Naive B cell (primary cell): ENCODE data around the gene FUT7. TPM values are rescaled to one million over a fixed set of nuclear protein-coding genes. Genes with fewer than 3 reads are reported as not detected.
"Not testable (repeated sequence)": the region's sequence is repeated elsewhere in the genome, so short reads cannot be mapped to it uniquely, and the experiment has no call there.

ENCODE experiments used
- ATAC-seq, 2 donors: fragments of 150-1000 bp; cut with Tn5 transposase; 2 replicates each; pipeline ENCODE4 v1.10.0; 2021; ENCODE audit warnings: low read depth in 2 of 2, mild to moderate bottlenecking in 2 of 2, moderate library complexity in 2 of 2
- DNase-seq: peaks from one replicate; pipeline ENCODE4 v3.0.0; 2022
- H3K27ac Mint-ChIP-seq, 6 donors: one replicate each; pipeline ENCODE4 v1.8.0; 2020 to 2022; ENCODE audit warnings: mild to moderate bottlenecking in 6 of 6, mixed read lengths in 6 of 6, moderate library complexity in 5 of 6, inconsistent platforms in 2 of 6
- H3K27me3 Mint-ChIP-seq, 3 donors: one replicate each; pipeline ENCODE4 v1.8.0; 2021 to 2022; ENCODE audit warnings: mixed read lengths in 3 of 3, mild to moderate bottlenecking in 1 of 3
- H3K36me3 Mint-ChIP-seq, 2 donors: one replicate each; pipeline ENCODE4 v1.8.0; 2020 to 2022; ENCODE audit warnings: mixed read lengths in 2 of 2, inconsistent platforms in 1 of 2, mild to moderate bottlenecking in 1 of 2
- H3K4me1 Mint-ChIP-seq, 3 donors: one replicate each; pipeline ENCODE4 v1.8.0; 2020 to 2022; ENCODE audit warnings: mixed read lengths in 3 of 3, inconsistent platforms in 1 of 3, mild to moderate bottlenecking in 1 of 3, moderate library complexity in 1 of 3
- H3K4me3 Mint-ChIP-seq, 8 donors: one replicate each; pipeline ENCODE4 v1.8.0; 2020 to 2022; ENCODE audit warnings: mild to moderate bottlenecking in 8 of 8, mixed read lengths in 8 of 8, moderate library complexity in 8 of 8, inconsistent platforms in 2 of 8
- H3K9me3 Mint-ChIP-seq, 7 donors: one replicate each; pipeline ENCODE4 v1.8.0; 2020 to 2022; ENCODE audit warnings: mixed read lengths in 7 of 7, mild to moderate bottlenecking in 5 of 7, inconsistent platforms in 2 of 7, moderate library complexity in 1 of 7
- polyA plus RNA-seq, 6 donors: library from polyadenylated mRNA; unstranded; fragments of 300-500 nt; fragmentation: Illumina TruSeq; gene quantifications; one replicate each; pipeline ENCODE4 v1.2.3, GENCODE V29; 2021; ENCODE audit warnings: low read depth in 6 of 6

The FUT7 gene
- polyA plus RNA-seq, 6 donors from 2014 or later = 0.93 to 7.4 (median 2.9) TPM

DNA sequence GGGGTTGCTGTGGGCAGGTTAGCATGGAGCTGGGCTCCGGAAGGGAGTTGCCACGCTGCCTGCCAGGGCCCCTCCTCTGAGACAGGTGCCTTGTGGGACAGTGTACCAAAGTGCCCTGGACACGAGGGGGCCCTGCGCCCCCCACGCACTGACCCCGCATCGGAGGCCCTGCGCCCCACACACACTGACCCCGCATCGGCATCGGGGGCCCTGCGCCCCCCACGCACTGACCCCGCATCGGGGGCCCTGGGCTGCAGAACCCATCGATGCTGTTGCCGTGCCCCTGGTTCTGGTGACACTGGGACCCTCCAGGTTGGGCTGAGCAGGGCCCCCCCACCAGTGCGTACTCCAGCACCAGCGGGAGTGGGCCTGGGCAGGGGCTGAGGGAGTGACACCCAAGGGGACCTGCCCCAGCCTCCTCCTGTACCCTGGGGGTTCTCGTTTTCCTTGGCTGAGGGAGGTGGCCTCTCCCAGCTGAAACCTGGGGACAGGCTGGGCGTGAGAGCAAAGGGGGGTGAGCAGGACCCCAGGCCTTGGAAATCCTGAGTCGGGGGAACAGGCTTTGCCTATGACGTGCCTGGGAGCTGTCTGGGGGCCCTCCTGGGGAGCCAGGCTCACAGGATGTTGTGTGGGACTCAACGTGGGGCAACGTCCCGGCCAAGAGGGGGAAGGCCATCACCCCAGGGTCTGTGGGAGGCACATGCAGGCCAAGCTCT, 31.6 kb upstream of the FUT7 start:
- Mint-ChIP-seq H3K36me3 (no peaks in the 10 kb centered on the region), H3K4me1 (peaks cover 5 to 12% (median 10%) of the 10 kb centered on the region in 3 donors), H3K27ac (no peak overlapping the region), H3K27me3 (peaks cover 0 to 11% (median 0%) of the 10 kb centered on the region in 3 donors), H3K4me3 (no peak overlapping the region), H3K9me3 (no peaks in the 10 kb centered on the region)
- ATAC-seq (no peak), DNase-seq (no peak)

DNA sequence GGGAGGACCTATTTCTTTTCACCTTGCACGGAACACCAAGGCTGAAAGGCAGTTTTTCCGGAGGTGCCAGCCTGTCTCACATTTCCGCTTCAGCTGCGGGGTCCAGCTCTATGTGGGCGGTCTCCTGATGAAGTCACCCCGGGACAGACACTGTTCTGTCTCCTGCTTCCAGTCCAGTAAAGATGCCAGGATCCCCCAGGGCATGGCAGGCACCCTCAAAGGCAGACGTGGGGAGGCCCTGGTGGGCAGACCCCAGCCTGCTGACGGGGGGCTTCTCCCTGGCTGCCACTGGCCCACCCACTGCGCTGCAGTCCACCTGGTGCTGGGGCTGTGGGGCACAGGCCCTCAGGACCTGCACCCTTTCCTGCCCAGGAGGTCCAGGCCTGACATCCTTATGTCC, 30.9 kb upstream of the FUT7 start:
- H3K9me3 Mint-ChIP-seq, DNase-seq, H3K36me3 Mint-ChIP-seq, H3K4me1 Mint-ChIP-seq, H3K27me3 Mint-ChIP-seq, H3K4me3 Mint-ChIP-seq, ATAC-seq: not testable (repeated sequence)
- peak overlapping the region in 1 of 6 donors; percentile 50 for H3K27ac Mint-ChIP-seq

DNA sequence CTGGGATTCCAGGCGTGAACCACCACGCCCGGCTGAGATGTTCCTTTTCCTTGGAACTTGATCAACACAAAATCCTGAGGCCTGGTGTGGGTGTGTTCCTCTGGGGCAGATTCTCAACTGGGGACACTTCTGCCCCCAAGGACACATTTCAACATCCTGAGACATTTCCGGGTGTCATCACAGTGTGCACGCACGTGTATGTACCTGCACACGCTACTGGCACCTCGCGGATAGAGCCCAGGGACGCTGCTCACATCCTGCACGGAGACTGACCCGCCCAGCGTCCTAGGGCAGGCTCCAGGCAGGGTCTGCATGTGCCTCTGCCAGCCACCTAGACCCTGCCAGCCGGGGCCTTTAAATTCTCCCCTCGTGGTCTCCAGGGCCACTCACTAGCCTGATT, 30.5 kb upstream of the FUT7 start:
- Mint-ChIP-seq H3K4me1 (peaks cover 0 to 5% (median 4%) of the 10 kb centered on the region in 3 donors), H3K4me3 (no peak overlapping the region), H3K27me3 (peaks cover 0 to 6% (median 0%) of the 10 kb centered on the region in 3 donors), H3K36me3 (no peaks in the 10 kb centered on the region), H3K27ac (peak overlapping the region in 1 of 6 donors; percentile 50), H3K9me3 (no peaks in the 10 kb centered on the region)
- no peak for ATAC-seq
- DNase-seq = no peak

DNA sequence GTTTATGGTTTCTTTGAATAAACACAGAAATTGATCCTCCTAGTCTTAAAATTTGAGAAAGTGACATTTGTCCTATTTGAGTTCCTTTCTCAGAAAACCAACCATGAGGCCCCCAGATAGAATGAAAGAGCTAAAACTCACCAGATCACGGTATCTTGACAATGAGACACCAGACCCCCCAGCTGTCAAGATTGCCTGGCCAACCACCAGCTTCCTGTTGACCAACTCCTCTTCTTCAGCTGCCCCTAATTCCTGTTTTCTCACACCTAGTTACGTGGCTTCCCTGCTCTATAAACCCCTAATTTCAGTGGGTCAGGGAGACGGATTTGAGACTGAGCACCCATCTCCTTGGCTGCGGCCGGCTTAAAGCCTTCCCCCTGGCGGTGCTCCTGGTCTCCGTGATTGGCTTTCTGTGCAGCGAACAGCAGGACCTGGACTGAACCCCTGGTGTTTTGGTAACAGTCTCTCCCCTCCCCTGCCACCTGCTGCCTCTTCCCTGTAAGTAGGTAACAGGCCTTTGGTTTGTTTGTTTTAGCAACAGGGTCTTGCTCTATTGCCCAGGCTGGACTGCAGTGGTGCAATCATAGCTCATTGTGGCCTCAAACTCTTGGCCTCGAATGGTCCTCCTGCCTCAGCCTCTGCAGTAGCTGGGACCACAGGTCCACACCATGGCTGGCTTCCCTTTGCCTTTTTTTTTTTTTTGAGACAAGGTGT, 26.8 kb upstream of the FUT7 start:
- DNase-seq = no peak
- no peak overlapping the region for H3K4me3 Mint-ChIP-seq
- no peaks in the 10 kb centered on the region for H3K27me3 Mint-ChIP-seq
- ATAC-seq = no peak
- H3K36me3 Mint-ChIP-seq = no peaks in the 10 kb centered on the region
- no peaks in the 10 kb centered on the region for H3K9me3 Mint-ChIP-seq
- peak overlapping the region in 1 of 6 donors; percentile 44 for H3K27ac Mint-ChIP-seq
- no peaks in the 10 kb centered on the region for H3K4me1 Mint-ChIP-seq

DNA sequence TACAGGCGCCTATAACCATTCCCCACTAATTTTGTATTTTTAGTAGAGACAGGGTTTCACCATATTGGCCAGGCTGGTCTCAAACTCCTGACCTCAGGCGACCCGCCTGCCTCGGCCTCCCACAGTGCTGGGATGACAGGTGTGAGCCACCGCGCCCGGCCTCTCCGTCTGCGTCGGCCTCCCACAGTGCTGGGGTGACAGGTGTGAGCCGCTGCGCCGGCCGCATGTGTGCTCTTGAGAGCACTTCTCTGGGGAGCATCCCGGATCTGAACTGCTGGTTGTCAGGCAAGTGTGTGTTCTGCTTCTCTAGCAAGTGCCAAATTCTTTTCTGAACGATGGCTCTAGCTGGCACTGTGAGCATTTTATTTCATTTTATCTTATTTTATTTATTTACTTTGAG, 25.7 kb upstream of the FUT7 start:
- no peaks in the 10 kb centered on the region for H3K36me3 Mint-ChIP-seq
- H3K27me3 Mint-ChIP-seq = peaks cover 0 to 4% (median 0%) of the 10 kb centered on the region in 3 donors
- no peaks in the 10 kb centered on the region for H3K9me3 Mint-ChIP-seq
- no peaks in the 10 kb centered on the region for H3K4me1 Mint-ChIP-seq
- ATAC-seq = no peak
- no peak overlapping the region for H3K4me3 Mint-ChIP-seq
- DNase-seq = no peak
- peak overlapping the region in 1 of 6 donors; percentile 13 for H3K27ac Mint-ChIP-seq

DNA sequence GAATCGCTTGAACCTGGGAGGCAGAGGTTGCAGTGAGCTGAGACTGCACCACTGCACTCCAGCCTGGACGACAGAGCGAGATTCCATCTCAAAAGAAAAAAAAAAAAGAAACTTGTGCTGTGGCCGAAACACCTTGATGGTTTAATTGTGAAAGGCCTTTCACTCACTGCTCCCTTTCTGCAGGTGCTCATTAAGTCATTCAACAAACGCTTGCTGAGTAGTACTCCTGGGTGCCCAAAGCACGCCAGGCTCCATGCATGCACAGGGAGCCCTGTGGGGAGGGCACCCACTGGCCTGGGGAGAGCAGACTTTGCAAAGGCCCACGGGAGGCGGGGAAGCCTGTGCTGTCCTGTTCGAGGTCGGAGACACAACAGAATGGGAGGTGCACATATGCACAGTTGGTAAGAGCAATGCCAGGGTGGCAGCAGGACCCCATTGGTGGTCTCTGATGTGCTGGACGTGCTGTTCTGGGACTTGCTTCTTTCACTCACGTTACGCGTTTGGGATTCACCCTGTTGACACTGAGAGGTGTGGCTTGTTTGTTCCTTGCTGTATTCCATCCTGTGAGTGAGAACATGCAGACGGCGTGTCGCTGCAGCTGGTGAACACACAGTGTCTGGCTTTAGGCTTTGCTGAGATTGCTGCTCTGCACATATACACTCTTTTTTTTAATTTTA, 25.0 kb upstream of the FUT7 start:
- DNase-seq = no peak
- Mint-ChIP-seq H3K27ac (peak overlapping the region in 1 of 6 donors; percentile 49), H3K27me3 (peaks cover 0 to 11% (median 0%) of the 10 kb centered on the region in 3 donors), H3K4me1 (no peaks in the 10 kb centered on the region), H3K36me3 (no peaks in the 10 kb centered on the region), H3K9me3 (no peaks in the 10 kb centered on the region), H3K4me3 (peak overlapping the region in 2 of 8 donors; percentile 30 to 50)
- ATAC-seq = no peak

DNA sequence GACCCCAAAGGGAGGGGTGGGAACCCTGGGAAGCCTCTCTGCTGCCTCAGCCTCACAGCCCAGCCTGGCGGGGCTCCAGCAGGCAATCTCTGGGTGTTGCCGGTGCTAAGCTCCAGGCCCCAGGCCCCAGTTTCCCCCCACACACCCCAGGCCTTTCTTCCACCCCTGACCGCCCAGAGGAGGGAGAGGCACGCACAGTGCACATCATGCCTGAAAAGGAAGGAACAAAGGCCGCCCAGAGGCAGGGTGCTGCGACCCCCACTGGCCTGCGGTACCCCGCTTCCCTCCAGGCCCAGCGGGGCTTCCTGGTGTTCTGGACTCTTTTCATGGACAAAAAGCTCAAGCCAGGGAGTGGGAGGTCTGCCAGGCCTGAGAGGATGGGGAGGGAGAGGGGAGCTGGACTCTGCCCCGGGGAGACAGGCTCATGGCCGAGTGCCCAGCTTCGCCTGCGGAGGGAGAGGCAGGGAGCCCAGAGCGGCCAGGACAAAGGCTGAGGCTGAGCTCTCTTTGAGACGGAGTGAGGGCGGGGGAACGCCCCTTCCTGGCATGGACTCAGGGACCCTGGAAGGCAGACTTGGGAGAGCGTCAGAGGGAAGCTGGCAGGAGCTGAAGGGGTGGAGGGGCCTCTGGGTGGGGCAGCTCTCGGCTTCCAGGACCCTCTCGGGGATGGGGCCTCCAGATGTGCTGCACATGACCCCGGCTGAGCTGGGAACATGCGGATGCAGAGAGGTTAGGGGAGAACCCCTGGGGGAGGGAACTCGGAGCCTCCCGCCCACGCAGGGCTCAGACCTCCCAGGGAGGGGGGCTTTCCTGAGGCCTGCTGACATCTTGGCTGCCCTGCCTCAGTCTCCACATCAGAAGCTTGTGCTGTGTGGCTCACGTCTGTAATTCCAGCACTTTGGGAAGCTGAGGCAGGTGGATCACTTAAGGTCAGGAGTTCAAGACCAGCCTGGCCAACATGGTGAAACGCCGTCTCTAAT, 23.8 kb upstream of the FUT7 start:
- H3K4me1 Mint-ChIP-seq = no peaks in the 10 kb centered on the region
- H3K27ac Mint-ChIP-seq = no peak overlapping the region
- DNase-seq (no peak), ATAC-seq (no peak)
- H3K27me3 Mint-ChIP-seq = peaks cover 0 to 21% (median 2%) of the 10 kb centered on the region in 3 donors
- no peaks in the 10 kb centered on the region for H3K36me3 Mint-ChIP-seq
- peak overlapping the region in 1 of 8 donors; percentile 23 for H3K4me3 Mint-ChIP-seq
- H3K9me3 Mint-ChIP-seq = no peaks in the 10 kb centered on the region

DNA sequence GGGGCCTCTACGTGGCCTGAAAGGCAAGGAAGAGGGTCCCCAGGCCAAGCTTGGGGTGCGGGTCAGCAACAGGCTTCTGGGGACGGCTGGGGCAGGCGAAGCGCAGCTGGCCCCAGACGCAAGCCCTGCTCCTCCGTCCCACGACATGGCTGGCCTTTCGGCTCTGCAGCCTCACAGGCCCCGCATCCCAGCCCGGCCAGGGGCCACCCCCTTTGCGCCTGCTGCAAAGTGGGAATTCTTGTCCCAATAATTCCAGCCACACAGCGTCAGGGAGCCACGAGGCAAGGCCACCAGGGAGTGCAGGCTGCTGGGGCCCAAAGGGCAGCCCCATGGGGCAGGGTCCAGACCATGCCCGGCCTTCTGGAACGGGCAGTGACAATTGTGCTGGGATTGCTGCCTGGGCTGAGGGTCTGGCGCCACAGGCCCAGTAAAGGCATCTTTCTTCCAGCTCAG, 23.1 kb upstream of the FUT7 start:
- Mint-ChIP-seq H3K36me3 (no peaks in the 10 kb centered on the region), H3K4me3 (peak overlapping the region in 2 of 8 donors; percentile 26 to 30), H3K9me3 (no peaks in the 10 kb centered on the region), H3K4me1 (no peaks in the 10 kb centered on the region), H3K27me3 (peaks cover 0 to 28% (median 9%) of the 10 kb centered on the region in 3 donors), H3K27ac (no peak overlapping the region)
- no peak for DNase-seq
- no peak for ATAC-seq

DNA sequence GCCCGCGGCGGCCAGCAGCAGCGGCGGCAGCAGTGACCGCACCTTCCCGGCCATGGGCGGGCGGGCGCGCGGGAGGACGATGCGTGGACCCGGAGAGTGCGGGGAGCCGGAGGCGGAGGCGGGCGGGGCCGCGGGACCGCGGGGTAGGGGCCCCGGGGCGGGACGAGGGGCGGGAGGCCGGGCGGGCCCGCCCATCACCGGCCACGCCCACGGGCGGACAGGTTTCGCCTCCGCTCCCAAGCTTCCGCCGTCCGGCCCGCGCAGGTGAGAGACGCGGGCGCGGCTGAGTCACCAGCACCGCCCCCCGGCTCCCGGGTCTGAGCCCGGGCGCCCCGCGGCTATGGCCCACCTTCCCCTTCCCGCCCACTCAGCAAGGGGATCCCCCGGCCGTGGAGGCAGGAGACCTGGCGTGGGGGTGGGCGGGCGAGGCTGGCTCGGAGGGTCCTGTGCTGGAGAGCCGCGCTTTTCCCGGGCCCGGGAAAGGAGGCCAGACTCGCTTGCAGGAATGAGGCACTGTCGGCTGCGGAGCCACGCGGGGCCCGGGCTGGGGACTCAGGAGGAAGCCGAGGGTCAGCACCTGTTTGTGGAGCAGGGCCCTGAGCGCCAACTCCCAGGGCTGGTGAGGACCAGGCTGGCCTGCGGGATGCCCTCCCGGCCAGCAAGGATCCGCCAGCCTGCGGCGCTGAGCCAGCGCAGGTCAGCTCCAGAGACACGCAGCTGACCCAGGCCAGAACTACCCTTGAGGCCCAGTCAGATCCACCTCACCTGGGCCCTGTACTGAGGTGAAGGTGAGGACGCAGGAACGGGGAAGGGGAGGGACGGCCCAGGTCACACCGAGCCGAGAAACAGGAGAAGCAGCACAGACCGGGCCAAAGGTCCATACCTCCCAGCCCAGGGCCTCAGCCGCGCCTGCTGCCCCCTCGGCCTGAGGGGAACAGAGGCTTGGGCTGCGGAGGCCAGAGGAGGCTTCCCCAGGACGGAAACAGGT, 22.4 kb upstream of the FUT7 start, which contains the start of gene ENTPD2:
ENTPD2 (minus strand) TSS at position 118 of the 988 bp plus-strand sequence; CDS start at position 54, 64 bp downstream.
- Mint-ChIP-seq H3K4me3 (peak within 1 kb of the TSS in 6 of 8 donors; percentile 24 to 70 (median 33)), H3K27ac (no peak within 1 kb of the TSS), H3K27me3 (peaks cover 0 to 35% (median 16%) of the 10 kb centered on the region in 3 donors), H3K36me3 (no peaks in the 10 kb centered on the region), H3K4me1 (peaks cover 0 to 2% (median 0%) of the 10 kb centered on the region in 3 donors), H3K9me3 (no peaks in the 10 kb centered on the region)
- peak; percentile 45 to 55 for ATAC-seq
- DNase-seq = no peak

DNA sequence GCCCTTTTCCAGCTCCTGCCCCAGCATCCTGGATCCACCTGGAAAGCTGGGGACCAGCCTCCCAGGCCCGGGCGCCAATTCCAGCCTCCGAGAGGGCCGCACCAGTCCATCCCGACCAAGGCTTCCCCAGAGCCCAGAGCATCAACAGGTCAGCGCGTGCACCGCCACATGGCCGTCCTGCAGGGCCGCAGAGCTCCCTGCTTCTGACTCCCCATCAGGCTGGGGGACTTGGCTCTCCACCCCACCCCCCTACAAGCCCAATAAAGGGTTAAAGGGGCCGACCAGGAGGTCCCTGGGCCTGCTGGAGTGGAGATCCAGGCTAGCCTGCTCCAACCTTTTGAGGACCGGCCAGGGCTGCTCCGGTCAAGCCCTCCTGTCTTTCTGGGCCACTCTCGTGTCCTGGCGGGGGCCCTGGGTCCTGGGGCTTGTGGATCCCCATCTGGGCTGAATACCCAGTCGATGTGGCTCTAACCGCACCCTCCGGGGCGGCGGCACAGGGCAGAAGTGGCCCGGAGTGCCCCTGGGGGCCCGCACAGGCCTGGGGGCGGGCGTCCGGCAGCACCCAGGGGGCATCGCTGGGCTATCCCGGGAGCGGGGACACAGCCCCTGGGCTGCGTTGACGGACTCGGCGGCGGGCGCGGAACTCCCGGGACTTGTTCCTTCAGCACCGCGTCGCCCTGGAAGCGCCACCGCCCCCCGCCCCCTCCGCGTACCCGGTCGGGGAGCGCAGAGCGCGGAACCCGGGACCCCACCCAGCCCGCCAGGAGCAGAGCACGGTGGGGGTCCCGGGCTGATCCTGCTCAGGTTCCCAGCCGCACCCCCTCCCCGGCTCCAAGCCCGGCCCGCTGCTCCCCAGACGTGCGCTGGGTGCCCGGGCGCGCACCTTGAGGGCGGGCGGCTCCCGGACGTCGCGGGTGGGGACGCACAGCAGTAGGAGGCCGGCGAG, 21.4 kb upstream of the FUT7 start:
- peak overlapping the region in 6 of 8 donors; percentile 24 to 44 (median 33) for H3K4me3 Mint-ChIP-seq
- ATAC-seq = peak; percentile 31 to 39

DNA sequence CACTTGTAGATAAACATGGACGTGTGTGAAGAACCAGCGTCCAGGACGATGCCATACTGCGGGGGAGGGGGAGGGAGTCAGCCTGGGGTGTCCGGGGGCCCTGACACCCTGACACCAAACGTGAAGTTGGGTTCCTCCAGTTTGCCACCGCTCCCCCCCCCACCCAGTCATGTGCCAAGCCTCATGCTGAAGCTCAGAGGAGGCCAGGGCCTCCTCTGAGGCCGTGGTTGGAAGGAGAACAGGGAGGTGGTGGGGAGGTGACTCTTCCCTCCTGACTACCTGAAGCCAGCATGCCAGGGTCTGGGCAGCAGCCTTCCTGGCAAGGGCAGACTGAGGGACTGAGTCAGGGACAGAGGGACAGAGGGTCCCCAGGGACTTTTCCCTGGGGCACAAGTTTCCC, 20.4 kb upstream of the FUT7 start:
- peak overlapping the region in 5 of 8 donors; percentile 33 to 47 (median 40) for H3K4me3 Mint-ChIP-seq
- no peak for DNase-seq
- H3K27me3 Mint-ChIP-seq = peaks cover 0 to 48% (median 16%) of the 10 kb centered on the region in 3 donors
- H3K9me3 Mint-ChIP-seq = no peaks in the 10 kb centered on the region
- no peak overlapping the region for H3K27ac Mint-ChIP-seq
- no peaks in the 10 kb centered on the region for H3K36me3 Mint-ChIP-seq
- ATAC-seq = no peak
- peaks cover 0 to 2% (median 0%) of the 10 kb centered on the region in 3 donors for H3K4me1 Mint-ChIP-seq

More for the DNA sequence above, 21.4 kb upstream of the FUT7 start:
- Mint-ChIP-seq H3K4me1 (peaks cover 0 to 2% (median 0%) of the 10 kb centered on the region in 3 donors), H3K27ac (no peak overlapping the region), H3K27me3 (peaks cover 0 to 38% (median 16%) of the 10 kb centered on the region in 3 donors), H3K9me3 (no peaks in the 10 kb centered on the region), H3K36me3 (no peaks in the 10 kb centered on the region)
- no peak for DNase-seq
